Smooth muscle cell (in vitro differentiated cells): Measurements from ENCODE around the gene POPDC3. TPM values are rescaled to one million over a fixed set of nuclear protein-coding genes. Genes with fewer than 3 reads are reported as not detected.

Source experiments
- DNase-seq: peaks from one replicate; lab custom pipeline; 2025; ENCODE audit not compliant: unreplicated experiment; lab: John Stamatoyannopoulos, UW
- H2AFZ ChIP-seq: fragments of 200-600 bp; sonication (generic); 2 replicates; pipeline ENCODE4 v1.6.0; 2016; ENCODE audit warnings: antibody characterized with exemption, low read depth, mild to moderate bottlenecking
- H3F3A ChIP-seq: fragments of 200-600 bp; sonication (generic); 2 replicates; pipeline ENCODE4 v1.6.0; 2017; ENCODE audit warnings: antibody characterized with exemption, low read depth
- H3K27ac ChIP-seq: fragments of 200-600 bp; sonication (generic); 2 replicates; pipeline ENCODE4 v1.5.1; 2016; ENCODE audit warnings: low read depth, mild to moderate bottlenecking
- H3K27me3 ChIP-seq: fragments of 200-600 bp; sonication (generic); 2 replicates; pipeline ENCODE4 v1.6.1; 2016; ENCODE audit warnings: low read depth, mild to moderate bottlenecking
- H3K36me3 ChIP-seq: fragments of 200-600 bp; sonication (generic); 2 replicates; pipeline ENCODE4 v1.5.1; 2016; ENCODE audit warnings: low read depth
- H3K4me1 ChIP-seq: fragments of 200-600 bp; sonication (generic); 2 replicates; pipeline ENCODE4 v1.5.1; 2016; ENCODE audit warnings: low read depth
- H3K4me2 ChIP-seq: fragments of 200-600 bp; sonication (generic); 2 replicates; pipeline ENCODE4 v1.6.0; 2016; ENCODE audit warnings: mild to moderate bottlenecking
- H3K4me3 ChIP-seq: fragments of 200-600 bp; sonication (generic); 2 replicates; pipeline ENCODE4 v1.5.1; 2016; ENCODE audit warnings: mild to moderate bottlenecking
- H3K79me2 ChIP-seq: fragments of 200-600 bp; sonication (generic); 2 replicates; pipeline ENCODE4 v1.6.0; 2016; ENCODE audit warnings: low read depth, mild to moderate bottlenecking
- H3K9ac ChIP-seq: fragments of 200-600 bp; sonication (generic); 2 replicates; pipeline ENCODE4 v1.6.0; 2016; ENCODE audit warnings: low read depth
- H3K9me3 ChIP-seq: fragments of 200-600 bp; sonication (generic); replicated peaks from 2 replicates; pipeline ENCODE4 v1.5.1; 2016; ENCODE audit warnings: low read depth
- H4K20me1 ChIP-seq: fragments of 200-600 bp; sonication (generic); 2 replicates; pipeline ENCODE4 v1.6.0; 2016; ENCODE audit warnings: low read depth
- WGBS: methylation state at CpG from one replicate; pipeline ENCODE4 v1.1.7; 2016; ENCODE audit warnings: low lambda C conversion rate; 5-methylcytosine and 5-hydroxymethylcytosine counted together
- polyA plus RNA-seq: library from polyadenylated mRNA; unstranded; fragments of >200 nt; fragmentation: Nextera tagmentation; extraction: Ambion mirVana; gene quantifications from 2 replicates; pipeline ENCODE4 v1.2.1, GENCODE V29; 2016
- total RNA-seq: library from RNA; depleted of rRNA; stranded (reverse); fragments of >200 nt; gene quantifications from 2 replicates; pipeline ENCODE4 v1.2.3, GENCODE V29; 2014
- TF ChIP-seq, protein P1 (sequence below): fragments of 200-600 bp; sonication (generic); IDR thresholded peaks from 2 replicates; pipeline ENCODE4 v1.5.1; 2017; ENCODE audit warnings: borderline replicate concordance, mild to moderate bottlenecking, antibody characterized with exemption; ENCODE audit not compliant: insufficient read depth, poor library complexity, severe bottlenecking

The POPDC3 gene, protein sequence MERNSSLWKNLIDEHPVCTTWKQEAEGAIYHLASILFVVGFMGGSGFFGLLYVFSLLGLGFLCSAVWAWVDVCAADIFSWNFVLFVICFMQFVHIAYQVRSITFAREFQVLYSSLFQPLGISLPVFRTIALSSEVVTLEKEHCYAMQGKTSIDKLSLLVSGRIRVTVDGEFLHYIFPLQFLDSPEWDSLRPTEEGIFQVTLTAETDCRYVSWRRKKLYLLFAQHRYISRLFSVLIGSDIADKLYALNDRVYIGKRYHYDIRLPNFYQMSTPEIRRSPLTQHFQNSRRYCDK
- total RNA-seq: 1.0 and 4.8 TPM in 2 replicates
- polyA plus RNA-seq: 5.0 and 6.1 TPM in 2 replicates

DNA sequence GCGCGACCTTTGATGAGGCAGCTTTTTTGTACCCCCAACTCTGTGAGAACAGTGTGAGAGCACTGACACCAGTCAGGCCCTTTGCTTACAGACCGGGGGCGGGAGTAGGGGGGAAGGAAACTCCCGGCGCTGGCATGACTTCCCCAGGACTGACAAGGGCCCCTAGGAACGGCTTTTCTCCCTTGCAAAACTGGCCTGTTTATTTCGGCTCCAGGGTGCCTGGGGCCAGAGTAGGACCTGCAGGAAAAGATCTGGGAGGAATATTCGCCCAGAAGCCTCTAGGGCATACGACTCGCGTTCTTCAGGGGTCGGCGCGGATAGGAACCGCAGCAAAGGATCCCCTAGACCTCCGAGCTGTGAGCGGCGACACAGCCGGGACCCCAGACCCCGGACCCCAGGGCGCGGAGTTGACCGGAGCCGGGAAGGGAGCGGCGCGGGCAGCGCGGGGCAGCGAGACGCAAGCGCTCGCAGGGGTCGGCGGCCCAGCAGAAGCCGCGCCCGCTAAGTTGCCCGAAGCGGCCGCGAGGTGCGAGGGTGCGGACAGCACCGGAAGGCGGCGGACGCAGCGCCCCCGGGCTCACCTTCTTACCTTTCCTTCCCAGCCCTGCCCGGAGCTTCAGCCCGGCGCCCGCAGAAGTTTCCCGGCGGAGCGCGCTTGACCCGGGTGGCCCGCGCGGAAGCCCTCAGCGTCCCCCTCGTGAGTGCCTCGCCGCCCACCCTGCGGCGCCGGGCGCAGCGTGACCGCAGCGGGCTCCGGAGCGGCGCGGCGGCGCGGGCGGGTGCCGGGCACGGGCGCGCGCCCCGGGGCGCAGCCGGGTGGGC is at the start of gene POPDC3:
POPDC3 (minus strand) TSS at position 771 of the 822 bp plus-strand sequence. CDS start 18,105 bp downstream, outside the sequence.
- H3F3A ChIP-seq: peaks cover 10% of the 10 kb centered on the region
- 2% methylated on average over 44 of the region's 90 CpGs for WGBS
- H3K4me1 ChIP-seq: no peaks in the 10 kb centered on the region
- H3K36me3 ChIP-seq: no peaks in the 10 kb centered on the region
- H4K20me1 ChIP-seq: no peaks in the 10 kb centered on the region
- H3K9me3 ChIP-seq: no peaks in the 10 kb centered on the region
- TF ChIP-seq, protein P1, sequence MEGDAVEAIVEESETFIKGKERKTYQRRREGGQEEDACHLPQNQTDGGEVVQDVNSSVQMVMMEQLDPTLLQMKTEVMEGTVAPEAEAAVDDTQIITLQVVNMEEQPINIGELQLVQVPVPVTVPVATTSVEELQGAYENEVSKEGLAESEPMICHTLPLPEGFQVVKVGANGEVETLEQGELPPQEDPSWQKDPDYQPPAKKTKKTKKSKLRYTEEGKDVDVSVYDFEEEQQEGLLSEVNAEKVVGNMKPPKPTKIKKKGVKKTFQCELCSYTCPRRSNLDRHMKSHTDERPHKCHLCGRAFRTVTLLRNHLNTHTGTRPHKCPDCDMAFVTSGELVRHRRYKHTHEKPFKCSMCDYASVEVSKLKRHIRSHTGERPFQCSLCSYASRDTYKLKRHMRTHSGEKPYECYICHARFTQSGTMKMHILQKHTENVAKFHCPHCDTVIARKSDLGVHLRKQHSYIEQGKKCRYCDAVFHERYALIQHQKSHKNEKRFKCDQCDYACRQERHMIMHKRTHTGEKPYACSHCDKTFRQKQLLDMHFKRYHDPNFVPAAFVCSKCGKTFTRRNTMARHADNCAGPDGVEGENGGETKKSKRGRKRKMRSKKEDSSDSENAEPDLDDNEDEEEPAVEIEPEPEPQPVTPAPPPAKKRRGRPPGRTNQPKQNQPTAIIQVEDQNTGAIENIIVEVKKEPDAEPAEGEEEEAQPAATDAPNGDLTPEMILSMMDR: no peak
- peak within 1 kb of the TSS; percentile 41 for H3K27ac ChIP-seq
- peak within 1 kb of the TSS; percentile 89 for H3K4me2 ChIP-seq
- peak within 1 kb of the TSS; percentile 88 for H2AFZ ChIP-seq
- H3K4me3 ChIP-seq: peak within 1 kb of the TSS; percentile 61
- no peaks in the 10 kb centered on the region for H3K79me2 ChIP-seq
- no peak for DNase-seq
- peak within 1 kb of the TSS; percentile 62 for H3K9ac ChIP-seq
- H3K27me3 ChIP-seq: peaks cover 12% of the 10 kb centered on the region

DNA sequence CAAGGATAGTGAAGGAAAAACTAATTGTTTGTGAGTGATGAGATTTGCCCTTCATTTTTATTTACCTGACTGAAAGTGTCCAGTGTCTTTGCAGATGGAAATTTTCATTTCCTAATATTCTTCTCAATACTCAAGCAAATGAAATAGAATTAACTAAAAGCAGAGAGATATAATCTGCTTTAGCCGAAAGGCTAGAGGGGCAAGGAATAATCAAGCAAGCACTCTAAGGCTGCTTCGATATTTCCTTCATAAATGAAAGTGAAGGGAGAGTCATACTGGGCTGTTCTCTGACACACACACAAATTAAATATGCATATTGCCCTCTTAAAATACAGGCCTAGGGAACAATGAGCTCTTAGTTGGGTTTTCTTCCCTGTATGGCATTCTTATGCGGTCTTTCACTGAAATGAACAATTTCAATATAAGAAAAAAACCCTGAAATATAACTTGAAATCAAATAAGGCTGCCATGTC is 47.5 kb upstream of the POPDC3 start:
- Histone ChIP-seq H3K9ac (no peak overlapping the region), H3K4me3 (no peak overlapping the region), H3K79me2 (no peaks in the 10 kb centered on the region), H3K4me2 (no peak overlapping the region), H3K36me3 (no peaks in the 10 kb centered on the region), H3K9me3 (no peaks in the 10 kb centered on the region), H2AFZ (no peak overlapping the region), H4K20me1 (no peaks in the 10 kb centered on the region), H3K27ac (no peak overlapping the region), H3F3A (no peaks in the 10 kb centered on the region), H3K4me1 (no peaks in the 10 kb centered on the region), H3K27me3 (peaks cover 10% of the 10 kb centered on the region)
- 95% methylated on average over 3 of the region's 3 CpGs for WGBS
- TF ChIP-seq, protein P1: no peak
- no peak for DNase-seq

DNA sequence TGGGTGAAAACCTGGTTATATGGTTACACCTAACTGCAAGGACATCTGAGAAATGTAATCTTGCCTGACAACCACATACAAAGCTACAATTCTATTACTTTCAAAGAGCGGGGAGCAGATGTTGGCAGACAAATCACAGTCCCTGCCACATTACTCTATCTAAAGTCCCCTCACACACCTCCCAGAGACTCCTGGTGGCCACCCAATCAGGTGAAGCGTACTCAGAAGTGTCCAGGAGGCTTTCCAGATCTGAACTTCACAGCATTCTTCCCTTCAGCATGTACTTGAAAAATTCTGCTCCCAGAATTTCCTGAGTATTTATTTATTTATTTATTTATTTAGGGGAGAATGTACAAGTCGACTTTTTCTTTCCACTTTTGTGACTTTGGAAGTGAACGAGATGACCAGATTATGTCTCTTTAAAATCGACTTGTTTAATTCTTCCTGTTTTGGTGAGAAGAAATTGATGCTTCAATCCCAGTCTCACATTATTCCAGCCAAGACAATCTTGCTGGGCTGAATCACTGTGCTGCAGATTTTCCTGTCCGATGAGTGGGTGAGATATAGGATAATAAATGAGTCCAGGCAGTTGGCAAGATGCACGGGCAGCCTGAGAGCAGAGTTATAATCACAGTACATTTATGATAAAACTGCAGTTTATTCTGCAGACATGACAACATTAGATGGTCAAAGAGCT is 46.9 kb upstream of the POPDC3 start:
- Histone ChIP-seq H3K79me2 (no peaks in the 10 kb centered on the region), H3K4me1 (no peaks in the 10 kb centered on the region), H4K20me1 (no peaks in the 10 kb centered on the region), H3F3A (no peaks in the 10 kb centered on the region), H3K4me3 (no peak overlapping the region), H2AFZ (no peak overlapping the region), H3K27me3 (peaks cover 10% of the 10 kb centered on the region), H3K27ac (no peak overlapping the region), H3K4me2 (no peak overlapping the region), H3K36me3 (no peaks in the 10 kb centered on the region), H3K9me3 (no peaks in the 10 kb centered on the region), H3K9ac (no peak overlapping the region)
- whole genome bisulfite sequencing: 77% methylated on average over 7 of the region's 7 CpGs
- TF ChIP-seq, protein P1: no peak
- DNase-seq: no peak
